Gastrocnemius medialis (tissue), 4 donors: ENCODE data around the gene GRPEL2.

Source experiments
- POLR2A ChIP-seq, 2 donors: fragments of 450-650 bp; IDR thresholded peaks; one replicate each; pipeline ENCODE4 v1.6.1; 2017; ENCODE audit warnings: antibody characterized with exemption in 2 of 2, mild to moderate bottlenecking in 2 of 2, moderate library complexity in 2 of 2
- TF ChIP-seq, protein P1 (sequence below), 5 experiments: fragments of 450-650 bp in 3 of 5; fragments of 200-600 bp in 2 of 5; sonication (generic) in 2 of 5; IDR thresholded peaks in 4 of 5; conservative IDR thresholded peaks in 1 of 5; 1 replicate in 4 of 5; 2 replicates in 1 of 5; pipeline ENCODE4 v1.5.1; 2016 to 2019; ENCODE audit warnings: antibody characterized with exemption in 5 of 5, mild to moderate bottlenecking in 3 of 5, moderate library complexity in 3 of 5

- TF ChIP-seq, protein P1, sequence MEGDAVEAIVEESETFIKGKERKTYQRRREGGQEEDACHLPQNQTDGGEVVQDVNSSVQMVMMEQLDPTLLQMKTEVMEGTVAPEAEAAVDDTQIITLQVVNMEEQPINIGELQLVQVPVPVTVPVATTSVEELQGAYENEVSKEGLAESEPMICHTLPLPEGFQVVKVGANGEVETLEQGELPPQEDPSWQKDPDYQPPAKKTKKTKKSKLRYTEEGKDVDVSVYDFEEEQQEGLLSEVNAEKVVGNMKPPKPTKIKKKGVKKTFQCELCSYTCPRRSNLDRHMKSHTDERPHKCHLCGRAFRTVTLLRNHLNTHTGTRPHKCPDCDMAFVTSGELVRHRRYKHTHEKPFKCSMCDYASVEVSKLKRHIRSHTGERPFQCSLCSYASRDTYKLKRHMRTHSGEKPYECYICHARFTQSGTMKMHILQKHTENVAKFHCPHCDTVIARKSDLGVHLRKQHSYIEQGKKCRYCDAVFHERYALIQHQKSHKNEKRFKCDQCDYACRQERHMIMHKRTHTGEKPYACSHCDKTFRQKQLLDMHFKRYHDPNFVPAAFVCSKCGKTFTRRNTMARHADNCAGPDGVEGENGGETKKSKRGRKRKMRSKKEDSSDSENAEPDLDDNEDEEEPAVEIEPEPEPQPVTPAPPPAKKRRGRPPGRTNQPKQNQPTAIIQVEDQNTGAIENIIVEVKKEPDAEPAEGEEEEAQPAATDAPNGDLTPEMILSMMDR (IDR thresholded peaks at IDR 0.05 in 4 of 5, conservative IDR thresholded peaks at IDR 0.05 in 1 of 5), result no peak
- TF ChIP-seq POLR2A (IDR thresholded peaks at IDR 0.05), result no peak
These were observed 15.0 kb downstream of the GRPEL2 start for GRCh38 chr5:149360272-149360671.
